Peyer's patch (tissue), 4 donors: ENCODE measurements around the gene BCKDK. TPM values are rescaled to one million over a fixed set of nuclear protein-coding genes. Genes with fewer than 3 reads are reported as not detected.

ENCODE experiments used
- DNase-seq, 3 donors: peaks; one replicate each; pipeline ENCODE4 v3.0.0-alpha.2; 2017 to 2019
- H3K27ac ChIP-seq, 4 donors: fragments of 200-600 bp; sonication (generic); one replicate each; pipeline ENCODE4 v1.5.1; 2016 to 2019
- H3K27me3 ChIP-seq, 2 donors: fragments of 200-600 bp; sonication (generic); one replicate each; pipeline ENCODE4 v1.5.1; 2019
- H3K36me3 ChIP-seq, 3 donors: fragments of 200-600 bp; sonication (generic); one replicate each; pipeline ENCODE4 v1.5.1; 2016 to 2019
- H3K4me1 ChIP-seq, 4 donors: fragments of 200-600 bp; sonication (generic); one replicate each; pipeline ENCODE4 v1.5.1; 2016 to 2019
- H3K4me3 ChIP-seq, 4 donors: fragments of 200-600 bp; sonication (generic); 1 replicate in 3 of 4; 2 replicates in 1 of 4; pipeline ENCODE4 v1.5.1; 2016 to 2019; ENCODE audit warnings: mild to moderate bottlenecking in 1 of 4
- H3K9me3 ChIP-seq, 4 donors: fragments of 200-600 bp; sonication (generic); one replicate each; pipeline ENCODE4 v1.5.1; 2016 to 2019; ENCODE audit warnings: mild to moderate bottlenecking in 1 of 4
- POLR2A ChIP-seq, 2 donors: fragments of 450-650 bp; IDR thresholded peaks; one replicate each; pipeline ENCODE4 v1.5.1; 2017; ENCODE audit warnings: antibody characterized with exemption in 2 of 2, mild to moderate bottlenecking in 2 of 2, moderate library complexity in 2 of 2
- total RNA-seq, 4 donors: library from RNA; depleted of rRNA; stranded (reverse); fragments of >200 nt; gene quantifications; one replicate each; pipeline ENCODE4 v1.1.0, GENCODE V29; 2016
- TF ChIP-seq, protein P1 (sequence below), 6 experiments: fragments of 450-650 bp in 4 of 6; fragments of 200-600 bp in 2 of 6; sonication (generic) in 1 of 6; IDR thresholded peaks; one replicate each; pipeline ENCODE4 v1.5.1; 2017 to 2019; ENCODE audit warnings: antibody characterized with exemption in 6 of 6, mild to moderate bottlenecking in 3 of 6, moderate library complexity in 1 of 6

The BCKDK gene
- total RNA-seq, 4 donors from 2014 or later, result 30.5 to 71.4 (median 41.8) TPM

DNA sequence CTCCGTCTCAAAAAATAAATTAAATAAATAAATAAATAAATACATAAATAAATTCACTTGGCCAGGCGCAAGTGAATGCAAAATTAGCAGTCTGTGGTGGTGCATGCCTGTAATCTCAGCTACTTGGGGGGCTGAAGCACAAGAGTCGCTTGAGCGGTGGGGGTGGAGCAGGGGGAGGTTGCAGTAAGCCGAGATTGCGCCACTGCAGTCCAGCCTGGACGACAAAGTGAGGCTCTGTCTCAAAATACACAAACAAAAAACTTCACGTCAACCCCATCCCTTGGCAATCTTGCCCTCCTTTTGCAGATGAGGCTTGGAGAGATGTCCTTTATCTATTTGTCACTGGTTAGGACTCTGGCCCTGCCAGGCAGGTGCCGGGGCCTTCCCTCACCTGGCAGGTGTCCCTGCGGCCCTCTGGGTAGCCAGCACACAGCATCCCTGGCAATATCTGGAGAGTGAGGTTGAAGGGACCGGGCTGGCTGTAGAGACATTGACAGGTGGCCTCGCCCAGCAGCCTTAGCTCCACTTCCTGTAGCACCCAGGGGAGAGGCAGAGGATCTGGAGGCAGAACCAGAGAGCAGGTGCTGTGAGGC, 37.3 kb downstream of the BCKDK start:
- Histone ChIP-seq H3K9me3 (no peaks in the 10 kb centered on the region), H3K36me3 (no peaks in the 10 kb centered on the region), H3K4me1 (peaks cover 3 to 32% (median 5%) of the 10 kb centered on the region in 4 donors), H3K4me3 (no peak overlapping the region), H3K27me3 (no peaks in the 10 kb centered on the region), H3K27ac (no peak overlapping the region)
- TF ChIP-seq, protein P1, sequence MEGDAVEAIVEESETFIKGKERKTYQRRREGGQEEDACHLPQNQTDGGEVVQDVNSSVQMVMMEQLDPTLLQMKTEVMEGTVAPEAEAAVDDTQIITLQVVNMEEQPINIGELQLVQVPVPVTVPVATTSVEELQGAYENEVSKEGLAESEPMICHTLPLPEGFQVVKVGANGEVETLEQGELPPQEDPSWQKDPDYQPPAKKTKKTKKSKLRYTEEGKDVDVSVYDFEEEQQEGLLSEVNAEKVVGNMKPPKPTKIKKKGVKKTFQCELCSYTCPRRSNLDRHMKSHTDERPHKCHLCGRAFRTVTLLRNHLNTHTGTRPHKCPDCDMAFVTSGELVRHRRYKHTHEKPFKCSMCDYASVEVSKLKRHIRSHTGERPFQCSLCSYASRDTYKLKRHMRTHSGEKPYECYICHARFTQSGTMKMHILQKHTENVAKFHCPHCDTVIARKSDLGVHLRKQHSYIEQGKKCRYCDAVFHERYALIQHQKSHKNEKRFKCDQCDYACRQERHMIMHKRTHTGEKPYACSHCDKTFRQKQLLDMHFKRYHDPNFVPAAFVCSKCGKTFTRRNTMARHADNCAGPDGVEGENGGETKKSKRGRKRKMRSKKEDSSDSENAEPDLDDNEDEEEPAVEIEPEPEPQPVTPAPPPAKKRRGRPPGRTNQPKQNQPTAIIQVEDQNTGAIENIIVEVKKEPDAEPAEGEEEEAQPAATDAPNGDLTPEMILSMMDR (IDR thresholded peaks at IDR 0.05), result no peak
- TF ChIP-seq POLR2A (IDR thresholded peaks at IDR 0.05), result no peak
- DNase-seq, result no peak

DNA sequence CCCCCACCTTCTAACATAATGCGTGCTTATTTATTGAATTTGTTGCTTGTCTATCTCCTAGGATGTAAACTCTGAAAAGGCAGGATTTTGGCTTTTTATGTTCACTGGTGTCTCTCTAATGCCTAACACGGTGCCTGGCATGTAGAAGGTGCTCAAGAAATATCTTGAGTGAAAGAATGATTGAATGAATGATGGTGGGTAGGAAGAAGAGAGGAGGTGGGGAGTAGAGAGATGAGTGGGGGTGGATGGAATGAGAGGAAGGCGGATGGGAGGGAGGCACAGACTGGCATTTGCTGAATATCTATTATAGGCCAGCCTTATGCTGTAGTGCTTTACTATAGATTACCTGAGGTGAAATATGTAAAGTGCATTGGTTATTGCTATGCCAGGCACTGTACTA, 39.4 kb downstream of the BCKDK start:
- Histone ChIP-seq H3K27me3 (no peaks in the 10 kb centered on the region), H3K4me3 (no peak overlapping the region), H3K4me1 (peaks cover 0 to 17% (median 4%) of the 10 kb centered on the region in 4 donors), H3K9me3 (no peaks in the 10 kb centered on the region), H3K36me3 (no peaks in the 10 kb centered on the region), H3K27ac (no peak overlapping the region)
- TF ChIP-seq, protein P1 (IDR thresholded peaks at IDR 0.05), result no peak
- TF ChIP-seq POLR2A (IDR thresholded peaks at IDR 0.05), result no peak
- DNase-seq, result no peak

DNA sequence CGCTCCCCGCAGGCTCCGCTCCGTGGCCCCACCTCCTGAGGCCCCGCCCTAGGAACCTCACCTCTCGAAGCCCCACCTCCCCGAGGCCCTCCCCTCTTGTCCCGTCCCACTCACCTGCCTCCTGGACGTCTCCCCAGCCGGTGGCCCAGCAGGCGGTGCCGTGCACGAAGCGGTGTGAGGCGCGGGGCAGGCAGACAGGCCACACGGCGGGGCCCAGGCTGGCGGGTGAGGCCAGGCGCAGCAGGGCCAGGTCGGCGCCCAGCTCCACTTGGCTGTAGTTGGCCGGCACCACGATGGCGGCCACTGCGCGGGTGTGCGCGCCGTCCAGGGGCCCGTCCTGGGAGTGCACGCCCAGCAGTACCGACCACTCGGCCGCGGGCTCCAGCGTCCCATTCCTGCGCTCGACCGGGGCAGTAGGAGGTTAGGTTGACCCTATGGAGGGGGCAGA, 40.1 kb downstream of the BCKDK start:
- H3K4me3 ChIP-seq, result peak overlapping the region in 2 of 4 donors; percentile 33 to 47
- no peaks in the 10 kb centered on the region for H3K9me3 ChIP-seq
- peak in 2 of 3 donors; percentile 87 to 90 for DNase-seq
- no peak for TF ChIP-seq POLR2A (IDR thresholded peaks at IDR 0.05)
- TF ChIP-seq, protein P1 (IDR thresholded peaks at IDR 0.05), result peak in 3 of 6 experiments; percentile 31 to 49 (median 38)
- peaks cover 0 to 10% (median 0%) of the 10 kb centered on the region in 4 donors for H3K4me1 ChIP-seq
- no peaks in the 10 kb centered on the region for H3K27me3 ChIP-seq
- no peaks in the 10 kb centered on the region for H3K36me3 ChIP-seq
- H3K27ac ChIP-seq, result peak overlapping the region in 1 of 4 donors; percentile 39

DNA sequence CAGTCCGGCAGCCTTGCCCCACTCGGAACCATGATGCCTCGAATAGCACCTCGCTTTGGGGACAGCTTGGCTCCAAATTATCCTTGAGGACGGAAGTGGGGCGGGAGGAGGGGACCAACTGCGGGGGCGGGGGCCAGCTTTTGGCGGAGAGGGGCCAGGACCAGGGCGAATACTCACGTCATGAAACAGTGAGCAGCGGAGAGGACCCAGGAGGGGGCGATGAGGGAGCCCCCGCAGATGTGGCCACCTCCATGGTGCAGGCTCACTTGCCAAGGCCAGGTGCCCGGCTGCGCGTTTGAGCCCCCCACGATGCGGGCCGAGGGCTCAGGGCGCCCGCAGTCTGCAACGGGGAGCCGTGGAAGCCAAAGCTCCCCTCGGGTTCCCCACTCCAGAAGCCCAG, 40.7 kb downstream of the BCKDK start:
- H3K27ac ChIP-seq, result no peak overlapping the region
- no peaks in the 10 kb centered on the region for H3K27me3 ChIP-seq
- no peaks in the 10 kb centered on the region for H3K36me3 ChIP-seq
- TF ChIP-seq, protein P1 (IDR thresholded peaks at IDR 0.05), result no peak
- TF ChIP-seq POLR2A (IDR thresholded peaks at IDR 0.05), result no peak
- no peak overlapping the region for H3K4me3 ChIP-seq
- DNase-seq, result no peak
- H3K9me3 ChIP-seq, result no peaks in the 10 kb centered on the region
- peaks cover 0 to 10% (median 0%) of the 10 kb centered on the region in 4 donors for H3K4me1 ChIP-seq

DNA sequence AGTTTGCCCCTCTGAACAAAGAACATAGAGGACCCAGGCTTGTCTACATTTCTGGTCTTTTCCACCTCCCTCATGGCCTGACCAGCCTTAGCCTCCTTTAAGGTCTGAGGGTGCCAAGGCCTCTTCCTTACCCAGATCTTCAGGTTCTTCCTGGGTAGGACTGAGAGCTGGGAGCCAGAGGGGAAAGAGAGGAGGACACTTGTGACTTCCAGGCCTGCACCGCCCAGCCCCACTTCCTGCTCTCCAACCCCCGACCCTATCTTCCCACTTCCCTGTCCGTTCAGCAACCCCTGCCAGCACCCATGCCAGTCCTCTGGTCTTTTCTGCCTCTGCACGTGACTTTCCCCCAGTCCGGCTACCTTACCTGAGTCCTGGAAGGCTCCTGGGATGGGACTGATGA, 41.1 kb downstream of the BCKDK start:
- H3K4me3 ChIP-seq, result no peak overlapping the region

More for the DNA sequence above, 41.1 kb downstream of the BCKDK start:
- no peaks in the 10 kb centered on the region for H3K9me3 ChIP-seq
- no peaks in the 10 kb centered on the region for H3K27me3 ChIP-seq
- no peak for TF ChIP-seq POLR2A (IDR thresholded peaks at IDR 0.05)
- TF ChIP-seq, protein P1 (IDR thresholded peaks at IDR 0.05), result no peak
- peak overlapping the region in 1 of 4 donors; percentile 25 for H3K27ac ChIP-seq
- DNase-seq, result no peak
- H3K4me1 ChIP-seq, result peaks cover 0 to 10% (median 0%) of the 10 kb centered on the region in 4 donors
- no peaks in the 10 kb centered on the region for H3K36me3 ChIP-seq
